Measurements from ENCODE around the gene MBP.
A peak's percentile ranks its signal among the peaks of the same experiment; 100 is the strongest.

Gene MBP

DNA sequence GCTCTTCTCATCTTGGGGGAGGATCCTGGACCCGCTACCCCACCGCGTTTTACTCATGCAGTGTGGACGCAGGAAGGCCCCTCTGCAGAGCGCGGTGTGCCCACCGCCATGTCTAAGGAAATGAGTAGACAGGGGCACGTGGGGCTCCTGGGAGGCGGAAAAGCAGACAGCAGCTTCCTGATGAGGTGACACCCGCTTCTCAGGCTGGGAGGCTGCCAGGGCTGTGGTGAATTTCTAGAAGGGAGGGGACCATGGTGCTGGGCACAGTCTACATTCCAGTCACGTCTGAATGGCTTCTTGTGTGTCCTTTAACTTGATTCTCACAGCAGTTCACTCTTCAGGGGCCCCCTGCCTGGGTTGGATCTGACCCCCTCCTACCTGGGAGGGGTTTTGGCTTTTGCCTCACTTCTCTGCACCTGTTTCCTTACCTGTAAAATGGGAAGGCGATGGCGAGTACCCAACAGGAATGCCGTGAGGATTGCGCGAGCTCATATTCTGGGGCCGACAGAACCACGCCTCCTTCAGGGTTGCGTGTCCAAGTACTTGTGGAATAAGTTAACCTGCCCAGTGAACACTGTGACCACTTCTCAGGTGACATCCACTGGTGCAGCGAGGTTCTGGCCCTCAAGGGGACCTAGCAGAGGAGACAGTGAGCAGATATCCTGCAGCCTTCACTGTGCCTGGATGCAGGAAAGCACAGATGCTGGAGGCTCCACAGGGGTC is 32.3 kb upstream of the MBP start:
- FAIRE-seq (no peak), DNase-seq (ENCODE audit: insufficient read length) (no peak)
- TF ChIP-seq POLR2A (IDR thresholded peaks at IDR 0.05; ENCODE audit: low read depth, low read length), result no peak
- TF ChIP-seq POLR2AphosphoS5 (IDR thresholded peaks at IDR 0.05; ENCODE audit: low read depth, low read length), result no peak
- TF ChIP-seq TAF1 (IDR thresholded peaks at IDR 0.05; ENCODE audit: borderline replicate concordance, low read depth, low read length), result no peak

DNA sequence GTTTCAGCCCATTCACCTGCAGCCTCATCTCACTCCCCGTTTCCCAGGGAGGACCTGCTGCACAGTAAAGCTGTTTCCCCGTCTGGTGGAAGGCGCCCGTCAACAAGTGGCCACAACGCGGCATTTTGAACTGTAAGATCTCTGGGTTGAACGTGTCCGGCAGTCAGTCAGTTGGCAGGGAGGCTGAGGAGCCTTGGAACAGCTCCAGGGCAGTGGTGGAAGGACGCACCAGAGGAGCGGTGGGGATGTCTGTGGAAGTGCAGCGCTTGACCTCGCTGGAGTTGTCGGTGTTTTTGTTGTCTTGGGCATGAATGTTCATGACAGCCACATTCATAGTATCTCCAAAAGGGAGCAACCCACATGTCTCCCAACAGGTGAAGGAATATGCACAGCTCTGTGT is 31.4 kb upstream of the MBP start:
- DNase-seq (ENCODE audit: insufficient read length), result no peak
- FAIRE-seq, result no peak
- TF ChIP-seq POLR2AphosphoS5 (IDR thresholded peaks at IDR 0.05; ENCODE audit: low read depth, low read length), result no peak
- no peak for TF ChIP-seq POLR2A (IDR thresholded peaks at IDR 0.05; ENCODE audit: low read depth, low read length)

- TF ChIP-seq POLR2A (IDR thresholded peaks at IDR 0.05; ENCODE audit: low read depth, low read length) (no peak), POLR2AphosphoS5 (IDR thresholded peaks at IDR 0.05; ENCODE audit: low read depth, low read length) (no peak), TAF1 (IDR thresholded peaks at IDR 0.05; ENCODE audit: borderline replicate concordance, low read depth, low read length) (no peak)
- no peak for FAIRE-seq
- DNase-seq (ENCODE audit: insufficient read length), result no peak
Observed at GRCh38 chr18:77162580-77162979, 30.0 kb upstream of the MBP start.

- no peak for DNase-seq (ENCODE audit: insufficient read length)
- FAIRE-seq, result no peak
- no peak for TF ChIP-seq POLR2AphosphoS5 (IDR thresholded peaks at IDR 0.05; ENCODE audit: low read depth, low read length)
- no peak for TF ChIP-seq TAF1 (IDR thresholded peaks at IDR 0.05; ENCODE audit: borderline replicate concordance, low read depth, low read length)
- no peak for TF ChIP-seq POLR2A (IDR thresholded peaks at IDR 0.05; ENCODE audit: low read depth, low read length)
Observed at GRCh38 chr18:77161961-77162360, 29.4 kb upstream of the MBP start.

GRCh38 chr18:77161383-77161782 is 28.8 kb upstream of the MBP start:
- DNase-seq (ENCODE audit: insufficient read length), result no peak
- no peak for FAIRE-seq
- TF ChIP-seq POLR2AphosphoS5 (IDR thresholded peaks at IDR 0.05; ENCODE audit: low read depth, low read length), result no peak
- no peak for TF ChIP-seq POLR2A (IDR thresholded peaks at IDR 0.05; ENCODE audit: low read depth, low read length)

DNA sequence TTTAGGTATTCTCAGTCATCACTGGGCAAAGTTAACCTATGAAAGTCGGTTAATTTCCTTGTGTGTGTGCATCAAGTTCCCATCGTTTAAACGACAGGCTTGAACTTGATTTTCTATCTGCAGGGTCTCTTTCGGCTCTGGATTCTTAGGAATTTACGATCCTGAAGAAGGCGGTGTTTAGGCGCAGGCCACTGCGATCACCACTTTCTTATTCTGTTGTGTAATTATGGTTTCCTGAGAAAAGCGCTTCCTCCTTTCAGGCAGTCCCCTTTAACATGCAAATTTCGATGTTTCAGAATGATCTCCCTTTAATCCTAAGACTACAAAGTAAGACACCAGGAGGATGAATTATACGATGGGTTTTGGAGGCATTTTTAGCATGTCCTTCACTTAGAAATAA is 27.9 kb upstream of the MBP start:
- TF ChIP-seq POLR2A (IDR thresholded peaks at IDR 0.05; ENCODE audit: low read depth, low read length) (no peak), TAF1 (IDR thresholded peaks at IDR 0.05; ENCODE audit: borderline replicate concordance, low read depth, low read length) (no peak), POLR2AphosphoS5 (IDR thresholded peaks at IDR 0.05; ENCODE audit: low read depth, low read length) (no peak)
- no peak for DNase-seq (ENCODE audit: insufficient read length)
- peak; percentile 83 for FAIRE-seq

DNA sequence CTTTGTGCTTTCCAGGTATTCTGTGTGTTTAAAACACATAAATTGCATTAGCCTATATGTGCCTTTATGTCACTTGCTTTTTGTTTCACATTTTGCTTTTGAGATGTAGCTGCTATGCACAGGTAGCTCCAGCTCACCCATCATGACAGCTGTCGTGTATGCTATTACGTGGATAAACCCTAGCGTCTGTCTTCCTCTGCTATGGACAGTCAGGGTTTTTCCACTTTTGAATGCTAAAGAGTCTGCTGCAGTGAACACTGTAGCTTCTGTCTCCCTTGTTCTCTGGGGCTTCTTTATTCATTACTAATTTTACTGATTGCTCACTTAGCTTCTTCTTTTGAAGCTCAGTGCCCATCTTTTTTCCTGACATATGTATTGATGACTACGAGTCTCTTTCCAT is 24.7 kb upstream of the MBP start:
- FAIRE-seq, result no peak

DNA sequence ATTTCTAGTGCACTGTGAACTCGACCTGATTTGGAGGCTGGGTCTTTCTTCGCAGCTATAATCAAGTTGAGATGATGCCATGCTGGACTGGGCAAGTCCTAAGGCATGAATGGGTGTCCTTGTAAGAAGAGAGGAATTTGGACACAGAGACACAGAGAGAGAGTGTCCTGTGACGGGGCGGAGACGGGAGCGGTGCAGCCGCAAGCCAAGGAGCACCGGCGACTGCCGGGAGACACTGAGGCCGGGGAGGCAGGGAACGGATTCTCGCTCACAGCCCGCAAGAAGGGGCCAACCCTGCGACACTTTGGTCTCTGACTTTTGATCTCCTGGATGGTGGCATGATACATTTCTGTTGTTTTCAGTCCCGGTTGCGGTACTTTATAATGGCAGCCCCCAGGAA is 22.4 kb upstream of the MBP start:
- DNase-seq (ENCODE audit: insufficient read length) (no peak), FAIRE-seq (no peak)
- TF ChIP-seq POLR2A (IDR thresholded peaks at IDR 0.05; ENCODE audit: low read depth, low read length), result no peak
- TF ChIP-seq TAF1 (IDR thresholded peaks at IDR 0.05; ENCODE audit: borderline replicate concordance, low read depth, low read length), result no peak
- TF ChIP-seq POLR2AphosphoS5 (IDR thresholded peaks at IDR 0.05; ENCODE audit: low read depth, low read length), result no peak

More for the DNA sequence above, 24.7 kb upstream of the MBP start:
- TF ChIP-seq POLR2A (IDR thresholded peaks at IDR 0.05; ENCODE audit: low read depth, low read length) (no peak), POLR2AphosphoS5 (IDR thresholded peaks at IDR 0.05; ENCODE audit: low read depth, low read length) (no peak), TAF1 (IDR thresholded peaks at IDR 0.05; ENCODE audit: borderline replicate concordance, low read depth, low read length) (no peak)
- DNase-seq (ENCODE audit: insufficient read length), result no peak

DNA sequence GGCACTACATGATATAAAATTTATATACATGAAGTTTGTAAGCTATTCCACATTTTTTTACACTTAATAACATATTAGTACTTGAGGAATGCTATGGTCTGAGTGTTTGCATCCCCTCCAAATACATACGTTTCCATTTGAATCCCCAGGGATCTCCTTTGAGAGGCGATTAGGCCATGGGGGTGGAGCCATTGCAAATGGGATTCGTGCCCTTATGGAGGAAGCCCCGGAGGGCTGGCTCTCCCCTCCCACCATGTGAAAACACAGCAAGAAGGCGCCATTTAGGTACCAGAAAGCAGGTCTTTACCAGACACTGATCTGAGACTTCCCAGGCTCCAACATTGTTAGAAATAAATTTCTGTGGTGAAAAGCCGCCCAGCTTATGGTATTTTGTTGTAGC is 20.8 kb upstream of the MBP start:
- no peak for FAIRE-seq
- DNase-seq (ENCODE audit: insufficient read length), result no peak
- TF ChIP-seq TAF1 (IDR thresholded peaks at IDR 0.05; ENCODE audit: borderline replicate concordance, low read depth, low read length) (no peak), POLR2AphosphoS5 (IDR thresholded peaks at IDR 0.05; ENCODE audit: low read depth, low read length) (no peak), POLR2A (IDR thresholded peaks at IDR 0.05; ENCODE audit: low read depth, low read length) (no peak)

GRCh38 chr18:77151772-77152520 is 19.4 kb upstream of the MBP start:
- DNase-seq (ENCODE audit: insufficient read length), result no peak
- FAIRE-seq, result peak; percentile 51
- TF ChIP-seq POLR2AphosphoS5 (IDR thresholded peaks at IDR 0.05; ENCODE audit: low read depth, low read length) (no peak), TAF1 (IDR thresholded peaks at IDR 0.05; ENCODE audit: borderline replicate concordance, low read depth, low read length) (no peak), POLR2A (IDR thresholded peaks at IDR 0.05; ENCODE audit: low read depth, low read length) (no peak)

DNA sequence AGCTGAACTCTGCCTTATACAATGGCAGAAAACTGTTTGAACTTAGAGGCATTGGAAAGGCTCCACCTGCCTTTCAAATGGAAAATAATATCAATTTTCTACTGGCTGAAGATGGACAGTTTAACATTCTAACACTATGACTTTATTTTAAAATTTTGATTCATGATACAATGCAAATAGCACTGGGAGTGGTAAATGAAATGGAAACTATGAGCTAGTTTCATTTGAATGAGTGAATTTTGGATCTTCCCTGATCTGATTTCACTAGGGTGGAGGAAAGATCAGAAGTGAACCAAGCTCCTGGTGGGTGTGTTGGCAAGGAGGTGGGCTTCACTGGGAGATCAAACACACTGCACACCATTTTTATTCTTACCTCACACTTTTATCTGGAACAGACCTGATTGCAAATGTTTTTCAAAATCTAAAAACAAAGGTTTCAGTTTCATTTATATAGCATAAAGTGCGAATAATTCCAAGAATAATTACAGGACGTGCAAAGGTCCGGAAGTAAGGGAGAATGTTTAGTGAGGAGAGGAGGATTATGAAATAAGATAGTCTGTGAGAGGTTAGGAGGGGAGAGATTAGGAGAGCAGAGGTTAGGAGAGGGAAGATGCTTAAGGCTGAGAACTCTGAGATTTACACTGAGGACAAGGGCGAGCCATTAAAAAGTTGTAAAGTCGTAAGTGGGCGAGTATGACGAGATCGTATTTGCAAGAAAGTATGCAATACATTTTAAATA is 18.6 kb upstream of the MBP start:
- FAIRE-seq, result no peak
- no peak for DNase-seq (ENCODE audit: insufficient read length)
- TF ChIP-seq POLR2A (IDR thresholded peaks at IDR 0.05; ENCODE audit: low read depth, low read length) (no peak), TAF1 (IDR thresholded peaks at IDR 0.05; ENCODE audit: borderline replicate concordance, low read depth, low read length) (no peak), POLR2AphosphoS5 (IDR thresholded peaks at IDR 0.05; ENCODE audit: low read depth, low read length) (no peak)

All from GM12892 (cell line).